K562 (cell line): Measurements from ENCODE around the gene R3HDM1. TPM values are rescaled to one million over a fixed set of nuclear protein-coding genes. Genes with fewer than 3 reads are reported as not detected.

Experiments
- ATAC-seq: fragments of 200-7000 bp; cut with Tn5 transposase; 3 replicates; pipeline ENCODE4 v1.9.1; 2020; ENCODE audit warnings: moderate library complexity
- BruUV-seq: library from RNA; stranded (reverse); fragments of 400-500 nt; replicated peaks from 2 replicates; lab custom pipeline; 2021; lab: Mats Ljungman, UMichigan
- CTCF ChIA-PET: fragments of 300-600 bp; formaldehyde crosslinking; extraction: SDS; loops from one replicate; lab custom pipeline; 2021; ENCODE audit warnings: low intra/inter-chr PET ratio; lab: Yijun Ruan, JAX
- POLR2A ChIA-PET: fragments of 300-600, 350-650 bp; sonication (Branson Sonifier 250); formaldehyde crosslinking; extraction: SDS; loops from one replicate; lab custom pipeline; 2021; ENCODE audit warnings: antibody characterized with exemption, inconsistent platforms; lab: Yijun Ruan, JAX
- DNase-seq, 4 experiments: peaks; one replicate each; pipeline versions ENCODE4 v3.0.0 to v3.0.0-alpha.2; 2011 to 2018; ENCODE audit warnings: low spot score in 3 of 4, mixed read lengths in 3 of 4; ENCODE audit errors: extremely low read depth in 1 of 4
- FAIRE-seq: peaks from 2 replicates; lab custom pipeline; 2011; peaks lifted over from hg19 to GRCh38; lab: Jason Lieb, UNC
- H2AFZ ChIP-seq: 2 replicates; pipeline ENCODE4 v1.6.0; 2011; ENCODE audit warnings: low read depth, low read length, control low read depth, inconsistent platforms
- H3K27ac ChIP-seq: fragments of 200-600 bp; 3 replicates; pipeline ENCODE4 v1.8.0; 2011; ENCODE audit warnings: low read depth, mild to moderate bottlenecking, control low read depth, inconsistent platforms, low read length, moderate library complexity, mixed read lengths; ENCODE audit errors: extremely low read depth
- H3K27me3 ChIP-seq, 2 experiments: fragments of 300-600 bp in 1 of 2; 2 replicates in 1 of 2; 3 replicates in 1 of 2; pipeline versions ENCODE4 v1.6.0 to v1.8.0; 2011; ENCODE audit warnings: inconsistent platforms in 2 of 2, low read length in 2 of 2, mild to moderate bottlenecking in 1 of 2, mixed read lengths in 1 of 2, moderate library complexity in 1 of 2; ENCODE audit not compliant: control insufficient read depth in 2 of 2, insufficient read depth in 2 of 2
- H3K36me3 ChIP-seq: fragments of 300-600 bp; 3 replicates; pipeline ENCODE4 v1.8.0; 2011; ENCODE audit warnings: mild to moderate bottlenecking, low read length, inconsistent platforms; ENCODE audit not compliant: control insufficient read depth, insufficient read depth
- H3K4me1 ChIP-seq, 2 experiments: fragments of 200-600 bp in 1 of 2; replicated peaks in 1 of 2; 2 replicates in 1 of 2; 3 replicates in 1 of 2; pipeline versions ENCODE4 v1.5.1 to v1.8.0; 2011; ENCODE audit warnings: inconsistent platforms in 2 of 2, low read length in 2 of 2, mild to moderate bottlenecking in 1 of 2, mixed read lengths in 1 of 2, moderate library complexity in 1 of 2; ENCODE audit not compliant: control insufficient read depth in 2 of 2, insufficient read depth in 2 of 2
- H3K4me2 ChIP-seq: 2 replicates; pipeline ENCODE4 v1.6.1; 2011; ENCODE audit warnings: low read length, control low read depth, inconsistent platforms, mixed read lengths; ENCODE audit not compliant: insufficient read depth
- H3K4me3 ChIP-seq: fragments of 200-600 bp; sonication (generic), shearing (Covaris generic); 2 replicates; pipeline ENCODE4 v1.5.1; 2016; ENCODE audit warnings: control low read depth, inconsistent platforms
- H3K79me2 ChIP-seq: fragments of 200-600 bp; 3 replicates; pipeline ENCODE4 v1.8.0; 2011; ENCODE audit warnings: low read length, inconsistent platforms; ENCODE audit not compliant: control insufficient read depth, insufficient read depth
- H3K9ac ChIP-seq, 2 experiments: 2 replicates each; pipeline versions ENCODE4 v1.6.0 to v1.6.1; 2011; ENCODE audit warnings: low read depth in 2 of 2, low read length in 2 of 2, control low read depth in 1 of 2, inconsistent platforms in 1 of 2, mild to moderate bottlenecking in 1 of 2, mixed read lengths in 1 of 2; ENCODE audit not compliant: insufficient read depth in 1 of 2
- H3K9me1 ChIP-seq: one replicate; pipeline ENCODE4 v1.6.0; 2011; ENCODE audit warnings: inconsistent platforms, mild to moderate bottlenecking, low read length, moderate library complexity; ENCODE audit not compliant: control insufficient read depth, insufficient read depth
- H3K9me3 ChIP-seq: replicated peaks from 2 replicates; pipeline ENCODE4 v1.5.1; 2011; ENCODE audit warnings: low read depth, low read length, inconsistent platforms; ENCODE audit not compliant: control insufficient read depth, insufficient read depth
- H4K20me1 ChIP-seq: replicated peaks from 2 replicates; pipeline ENCODE4 v1.6.1; 2011; ENCODE audit warnings: low read length, inconsistent platforms, mixed read lengths; ENCODE audit not compliant: control insufficient read depth, insufficient read depth
- BRD9 ChIP-seq: fragments of 450-650 bp; IDR thresholded peaks from 2 replicates; pipeline ENCODE4 v1.6.1; 2018; ENCODE audit warnings: low read depth; ENCODE audit not compliant: partially characterized antibody
- HDGF ChIP-seq: fragments of 450-650 bp; IDR thresholded peaks from 2 replicates; pipeline ENCODE4 v1.6.1; 2016
- LARP7 ChIP-seq: fragments of 450-650 bp; IDR thresholded peaks from 2 replicates; pipeline ENCODE4 v1.6.1; 2016
- ZNF589 ChIP-seq: fragments of 200-800 bp; sonication (Bioruptor generic); IDR thresholded peaks from 2 replicates; pipeline ENCODE4 v1.6.1; 2016; ENCODE audit warnings: low read depth, missing genetic modification characterization, missing compliant biosample characterization
- ZNF79 ChIP-seq: fragments of 250-450 bp; sonication (Bioruptor Pico); IDR thresholded peaks from 2 replicates; pipeline ENCODE4 v1.4.0; 2020; ENCODE audit warnings: low read depth, mild to moderate bottlenecking, moderate library complexity
- WGBS: fragments of 100-300 bp; shearing (Covaris generic); methylation state at CpG from one replicate; pipeline ENCODE4 v1.1.6; 2016; ENCODE audit warnings: low coverage, mixed read lengths; ENCODE audit not compliant: insufficient coverage; ENCODE audit errors: missing lambda C conversion rate; 5-methylcytosine and 5-hydroxymethylcytosine counted together
- in situ Hi-C: fragments of 300-500 bp; cut with MboI; formaldehyde crosslinking; loops from 4 replicates; pipeline ENCODE4 v1.15.0; 2018; ENCODE audit warnings: inconsistent platforms, mixed read lengths
- intact Hi-C: fragments of 100-400 bp; cut with micrococcal nuclease; formaldehyde crosslinking; loops from 2 replicates; pipeline ENCODE4 v1.14.2; 2022
- polyA plus RNA-seq, 8 experiments: library from polyadenylated mRNA; depleted of rRNA in 4 of 8; stranded (reverse) in 5 of 8; unstranded in 3 of 8; fragments of >200 nt; fragmentation: Nextera tagmentation in 2 of 8; fragmentation: Illumina TruSeq in 1 of 8; extraction: Ambion mirVana in 2 of 8; extraction: Trizol in 1 of 8; gene quantifications; 2 replicates each; pipeline versions ENCODE4 v1.2.1 to v1.2.3, GENCODE V29; 2011 to 2014; ENCODE audit warnings: inconsistent platforms in 1 of 8, missing spikeins in 1 of 8
- total RNA-seq, 7 experiments: library from RNA; depleted of rRNA in 6 of 7; stranded (reverse); fragments of >200 nt in 6 of 7; fragmentation: Illumina TruSeq in 2 of 7; extraction: Trizol in 2 of 7; gene quantifications; 2 replicates each; pipeline versions ENCODE4 v1.2.1 to v1.2.3, GENCODE V29; 2011 to 2021; ENCODE audit warnings: low replicate concordance in 1 of 7
- TF ChIP-seq, protein P1 (sequence below), 2 experiments: fragments of 250-450 bp in 1 of 2; fragments of 450-650 bp in 1 of 2; sonication (Bioruptor Pico) in 1 of 2; IDR thresholded peaks; 2 replicates each; pipeline versions ENCODE4 v1.6.1 to v1.8.0; 2016 to 2021; ENCODE audit warnings: mild to moderate bottlenecking in 2 of 2, moderate library complexity in 2 of 2, missing compliant biosample characterization in 1 of 2, missing genetic modification characterization in 1 of 2
- TF ChIP-seq, protein P2 (sequence below): fragments of 250-450 bp; sonication (Bioruptor Pico); IDR thresholded peaks from 2 replicates; pipeline ENCODE4 v1.8.0; 2022; ENCODE audit warnings: inconsistent platforms
- TF ChIP-seq, protein P3 (sequence below): fragments of 250-450 bp; sonication (Bioruptor Pico); IDR thresholded peaks from 2 replicates; pipeline ENCODE4 v1.5.0; 2021; ENCODE audit warnings: mild to moderate bottlenecking, moderate library complexity
- TF ChIP-seq, protein P4 (sequence below): fragments of 450-650 bp; IDR thresholded peaks from 2 replicates; pipeline ENCODE4 v1.6.1; 2016; ENCODE audit warnings: mild to moderate bottlenecking
- TF ChIP-seq, protein P5 (sequence below): fragments of 250-450 bp; sonication (Bioruptor Pico); IDR thresholded peaks from 2 replicates; pipeline ENCODE4 v1.9.0; 2021; ENCODE audit warnings: mild to moderate bottlenecking
- TF ChIP-seq, protein P6 (sequence below), 2 experiments: fragments of 450-650 bp; IDR thresholded peaks; 2 replicates each; pipeline ENCODE4 v1.6.1; 2016

Gene R3HDM1
- total and polyA plus RNA-seq, 9 of the 15 experiments (the other 6 are each of a cell fraction or from before 2014, with no cell fraction given), result 12.4 to 89.4 (median 31.0) TPM

DNA sequence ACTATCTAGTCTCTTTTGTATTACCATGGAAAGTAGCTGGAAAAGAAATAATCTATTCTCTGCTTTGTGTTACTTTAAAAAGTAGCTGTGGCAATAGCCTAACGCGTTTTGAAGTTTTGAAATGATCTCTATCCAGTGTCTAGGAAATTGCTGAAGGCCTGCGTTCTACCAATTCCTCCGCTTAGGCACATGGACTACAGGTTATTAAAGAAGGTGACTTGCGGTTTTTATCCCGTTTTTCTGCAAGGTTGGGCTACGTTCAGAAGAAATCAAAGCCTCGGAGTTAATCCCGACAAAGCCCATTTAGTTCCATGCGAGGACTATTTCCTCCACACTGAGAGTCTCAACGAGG lies 209.7 kb downstream of the R3HDM1 start:
- FAIRE-seq (no peak), DNase-seq (no peak), ATAC-seq (no peak)
- H3K4me2 ChIP-seq, result peak overlapping the region; percentile 34; the same call in 1 of the 2 replicates
- intact Hi-C loops (loop anchor here (2.0 kb wide), 1 partner anchor 822 kb away; the partner anchor contains the start of gene CCNT2), in situ Hi-C loops (no loop called here)
- no peak overlapping the region for H3K9ac ChIP-seq
- H3K36me3 ChIP-seq, result peaks cover 17% of the 10 kb centered on the region; the same call in 2 of the 3 replicates
- no peaks in the 10 kb centered on the region for H3K9me1 ChIP-seq
- BruUV-seq, result no TSS peak
- POLR2A ChIA-PET, result interaction anchor here (0.6 to 1.0 kb wide), 4 partner anchors 11 to 609 kb away, joined by 3 to 4 read pairs (median 3); no protein-coding TSS in a partner anchor
- peaks cover 8 to 10% of the 10 kb centered on the region in 2 experiments; a peak in 3 of 5 replicates for H3K4me1 ChIP-seq
- CTCF ChIA-PET, result interaction anchor here (0.6 kb wide), 1 partner anchor 57 kb away, joined by 4 read pairs; no protein-coding TSS in a partner anchor
- H3K4me3 ChIP-seq, result no peak overlapping the region
- no peaks in the 10 kb centered on the region for H3K9me3 ChIP-seq
- H3K27ac ChIP-seq, result peak overlapping the region; percentile 27; the same call in 2 of the 3 replicates
- peaks cover 44% of the 10 kb centered on the region for H3K79me2 ChIP-seq
- peaks cover 9% of the 10 kb centered on the region; the same call in 1 of the 2 replicates for H4K20me1 ChIP-seq
- WGBS, result 72% methylated on average over 11 of the region's 11 CpGs
- H2AFZ ChIP-seq, result peak overlapping the region; percentile 95
- H3K27me3 ChIP-seq, result no peaks in the 10 kb centered on the region
- TF ChIP-seq HDGF (0 out of 2 replicates have a peak, but pooled peaks have one; percentile 18), ZNF79 (CRISPR knock-in tag) (no peak), BRD9 (peak; percentile 36), ZNF589 (0 out of 2 replicates have a peak, but pooled peaks have one; percentile 43), LARP7 (no peak)
- TF ChIP-seq, protein P1, sequence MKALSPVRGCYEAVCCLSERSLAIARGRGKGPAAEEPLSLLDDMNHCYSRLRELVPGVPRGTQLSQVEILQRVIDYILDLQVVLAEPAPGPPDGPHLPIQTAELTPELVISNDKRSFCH (CRISPR knock-in tag; IDR thresholded peaks at IDR 0.05), result no peak
- TF ChIP-seq, protein P1 (tag; IDR thresholded peaks at IDR 0.05), result peak; percentile 32; the same call in 1 of the 2 replicates
- TF ChIP-seq, protein P2, sequence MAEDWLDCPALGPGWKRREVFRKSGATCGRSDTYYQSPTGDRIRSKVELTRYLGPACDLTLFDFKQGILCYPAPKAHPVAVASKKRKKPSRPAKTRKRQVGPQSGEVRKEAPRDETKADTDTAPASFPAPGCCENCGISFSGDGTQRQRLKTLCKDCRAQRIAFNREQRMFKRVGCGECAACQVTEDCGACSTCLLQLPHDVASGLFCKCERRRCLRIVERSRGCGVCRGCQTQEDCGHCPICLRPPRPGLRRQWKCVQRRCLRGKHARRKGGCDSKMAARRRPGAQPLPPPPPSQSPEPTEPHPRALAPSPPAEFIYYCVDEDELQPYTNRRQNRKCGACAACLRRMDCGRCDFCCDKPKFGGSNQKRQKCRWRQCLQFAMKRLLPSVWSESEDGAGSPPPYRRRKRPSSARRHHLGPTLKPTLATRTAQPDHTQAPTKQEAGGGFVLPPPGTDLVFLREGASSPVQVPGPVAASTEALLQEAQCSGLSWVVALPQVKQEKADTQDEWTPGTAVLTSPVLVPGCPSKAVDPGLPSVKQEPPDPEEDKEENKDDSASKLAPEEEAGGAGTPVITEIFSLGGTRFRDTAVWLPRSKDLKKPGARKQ (CRISPR knock-in tag), result peak; percentile 82
- TF ChIP-seq, protein P3, sequence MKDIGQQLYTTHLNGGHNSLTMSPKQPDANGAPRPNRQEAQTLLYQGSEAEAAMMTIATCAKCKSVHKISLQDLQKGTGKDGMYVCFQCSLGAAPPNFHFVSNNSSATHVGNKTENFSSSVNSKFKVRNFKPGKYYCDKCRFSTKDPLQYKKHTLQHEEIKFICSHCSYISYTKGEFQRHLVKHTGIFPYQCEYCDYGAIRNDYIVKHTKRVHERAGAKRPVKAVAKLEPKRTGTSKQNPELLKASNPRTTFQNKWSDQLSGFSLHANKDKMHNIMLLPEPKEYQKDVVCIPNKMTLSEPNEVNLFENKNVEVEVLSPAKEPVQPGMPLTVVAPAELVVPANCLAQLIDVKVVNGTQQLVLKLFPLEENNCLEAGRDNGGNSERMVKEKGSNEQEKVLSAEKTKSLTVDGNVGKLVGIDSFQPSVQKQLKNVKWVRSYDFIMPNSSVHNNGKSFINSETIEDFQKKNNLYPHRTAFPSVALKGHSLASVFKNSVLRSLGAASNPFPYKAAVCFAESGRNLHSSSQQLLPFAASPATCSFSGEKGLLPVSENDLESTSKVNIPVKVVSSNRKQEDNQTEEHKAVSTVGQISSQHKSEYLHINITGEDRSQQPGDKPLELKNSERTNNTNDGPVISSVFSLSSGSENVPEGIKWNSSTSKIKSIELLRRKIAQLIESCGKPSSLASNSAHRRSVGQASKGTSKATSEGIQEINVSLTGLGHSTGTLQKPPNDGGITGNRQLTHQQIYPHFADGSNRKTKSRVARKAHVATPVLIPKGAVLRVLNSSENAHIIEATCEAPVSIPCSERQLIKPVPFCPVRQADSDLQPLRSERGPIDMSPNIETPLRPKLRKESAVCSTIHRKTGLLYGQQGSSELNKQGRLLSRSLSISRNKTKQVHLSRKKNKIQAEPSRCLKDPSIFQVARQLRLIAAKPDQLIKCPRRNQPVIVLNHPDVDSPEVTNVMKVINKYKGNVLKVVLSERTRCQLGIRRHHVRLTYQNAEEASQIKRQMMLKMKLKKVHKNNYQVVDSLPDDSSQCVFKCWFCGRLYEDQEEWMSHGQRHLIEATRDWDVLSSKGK (CRISPR knock-in tag), result no peak
- TF ChIP-seq, protein P4, sequence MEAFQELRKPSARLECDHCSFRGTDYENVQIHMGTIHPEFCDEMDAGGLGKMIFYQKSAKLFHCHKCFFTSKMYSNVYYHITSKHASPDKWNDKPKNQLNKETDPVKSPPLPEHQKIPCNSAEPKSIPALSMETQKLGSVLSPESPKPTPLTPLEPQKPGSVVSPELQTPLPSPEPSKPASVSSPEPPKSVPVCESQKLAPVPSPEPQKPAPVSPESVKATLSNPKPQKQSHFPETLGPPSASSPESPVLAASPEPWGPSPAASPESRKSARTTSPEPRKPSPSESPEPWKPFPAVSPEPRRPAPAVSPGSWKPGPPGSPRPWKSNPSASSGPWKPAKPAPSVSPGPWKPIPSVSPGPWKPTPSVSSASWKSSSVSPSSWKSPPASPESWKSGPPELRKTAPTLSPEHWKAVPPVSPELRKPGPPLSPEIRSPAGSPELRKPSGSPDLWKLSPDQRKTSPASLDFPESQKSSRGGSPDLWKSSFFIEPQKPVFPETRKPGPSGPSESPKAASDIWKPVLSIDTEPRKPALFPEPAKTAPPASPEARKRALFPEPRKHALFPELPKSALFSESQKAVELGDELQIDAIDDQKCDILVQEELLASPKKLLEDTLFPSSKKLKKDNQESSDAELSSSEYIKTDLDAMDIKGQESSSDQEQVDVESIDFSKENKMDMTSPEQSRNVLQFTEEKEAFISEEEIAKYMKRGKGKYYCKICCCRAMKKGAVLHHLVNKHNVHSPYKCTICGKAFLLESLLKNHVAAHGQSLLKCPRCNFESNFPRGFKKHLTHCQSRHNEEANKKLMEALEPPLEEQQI, result peak; percentile 45; the same call in 1 of the 2 replicates
- TF ChIP-seq, protein P5, sequence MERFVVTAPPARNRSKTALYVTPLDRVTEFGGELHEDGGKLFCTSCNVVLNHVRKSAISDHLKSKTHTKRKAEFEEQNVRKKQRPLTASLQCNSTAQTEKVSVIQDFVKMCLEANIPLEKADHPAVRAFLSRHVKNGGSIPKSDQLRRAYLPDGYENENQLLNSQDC, result no peak
- TF ChIP-seq, protein P6, sequence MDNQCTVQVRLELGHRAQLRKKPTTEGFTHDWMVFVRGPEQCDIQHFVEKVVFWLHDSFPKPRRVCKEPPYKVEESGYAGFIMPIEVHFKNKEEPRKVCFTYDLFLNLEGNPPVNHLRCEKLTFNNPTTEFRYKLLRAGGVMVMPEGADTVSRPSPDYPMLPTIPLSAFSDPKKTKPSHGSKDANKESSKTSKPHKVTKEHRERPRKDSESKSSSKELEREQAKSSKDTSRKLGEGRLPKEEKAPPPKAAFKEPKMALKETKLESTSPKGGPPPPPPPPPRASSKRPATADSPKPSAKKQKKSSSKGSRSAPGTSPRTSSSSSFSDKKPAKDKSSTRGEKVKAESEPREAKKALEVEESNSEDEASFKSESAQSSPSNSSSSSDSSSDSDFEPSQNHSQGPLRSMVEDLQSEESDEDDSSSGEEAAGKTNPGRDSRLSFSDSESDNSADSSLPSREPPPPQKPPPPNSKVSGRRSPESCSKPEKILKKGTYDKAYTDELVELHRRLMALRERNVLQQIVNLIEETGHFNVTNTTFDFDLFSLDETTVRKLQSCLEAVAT (IDR thresholded peaks at IDR 0.05), result 0 out of 4 replicates have a peak, but pooled peaks of 1 of the 2 experiments have one; percentile 14
